GM20000 (cell line): ENCODE results near the gene ENC1.

Experiments
- DNase-seq: peaks from one replicate; pipeline ENCODE4 v3.0.0; 2012; ENCODE audit warnings: low spot score
- CTCF ChIP-seq: IDR thresholded peaks from 2 replicates; pipeline ENCODE4 v1.5.1; 2012; ENCODE audit warnings: mild to moderate bottlenecking, control low read depth; ENCODE audit errors: extremely low read depth, missing control alignments

Gene ENC1

GRCh38 chr5:74616236-74617146 is 24.0 kb downstream of the ENC1 start:
- no peak for TF ChIP-seq CTCF
- DNase-seq, result no peak

GRCh38 chr5:74613283-74613682 is 27.2 kb downstream of the ENC1 start:
- no peak for TF ChIP-seq CTCF
- no peak for DNase-seq

GRCh38 chr5:74612045-74612444 is 28.5 kb downstream of the ENC1 start:
- no peak for DNase-seq

GRCh38 chr5:74608736-74609601 is 31.6 kb downstream of the ENC1 start:
- TF ChIP-seq CTCF, result no peak
- no peak for DNase-seq

More at GRCh38 chr5:74612045-74612444, 28.5 kb downstream of the ENC1 start:
- TF ChIP-seq CTCF, result no peak

- TF ChIP-seq CTCF, result no peak
- no peak for DNase-seq
Observed at GRCh38 chr5:74605759-74606158, 34.8 kb downstream of the ENC1 start.

GRCh38 chr5:74603376-74603775 is 37.2 kb downstream of the ENC1 start:
- DNase-seq, result no peak
- no peak for TF ChIP-seq CTCF

GRCh38 chr5:74599148-74599547 is 41.4 kb downstream of the ENC1 start:
- no peak for DNase-seq
- TF ChIP-seq CTCF, result no peak
